OCI-M2 (cell line): Measurements from ENCODE around the gene ERCC3.

Experiments
- DNase-seq: peaks from one replicate; lab custom pipeline; 2025; ENCODE audit not compliant: unreplicated experiment; lab: John Stamatoyannopoulos, UW

ERCC3 gene

GRCh38 chr2:127293748-127294562, at the start of gene ERCC3:
ERCC3 (minus strand) TSS chr2:127294144; CDS start chr2:127294081, 63 bp downstream.
- peak; percentile 3 for DNase-seq

- no peak for DNase-seq
These were observed 49.3 kb upstream of the ERCC3 start for GRCh38 chr2:127343277-127343676.

GRCh38 chr2:127342101-127342500, 48.2 kb upstream of the ERCC3 start:
- no peak for DNase-seq

- DNase-seq = no peak
These were observed 38.4 kb upstream of the ERCC3 start for GRCh38 chr2:127332335-127332734.

GRCh38 chr2:127330753-127331152, 36.8 kb upstream of the ERCC3 start:
- no peak for DNase-seq

- DNase-seq = no peak
These were observed 32.5 kb upstream of the ERCC3 start for GRCh38 chr2:127326289-127326945.

- DNase-seq = peak; percentile 1
These were observed 30.7 kb upstream of the ERCC3 start for GRCh38 chr2:127324635-127325034.

GRCh38 chr2:127321303-127321702, 27.4 kb upstream of the ERCC3 start:
- no peak for DNase-seq

GRCh38 chr2:127320586-127321275, 26.8 kb upstream of the ERCC3 start:
- no peak for DNase-seq

- DNase-seq = no peak
These were observed 26.1 kb upstream of the ERCC3 start for GRCh38 chr2:127320067-127320466.

GRCh38 chr2:127314193-127314988, 20.4 kb upstream of the ERCC3 start:
- no peak for DNase-seq

- no peak for DNase-seq
These were observed 19.5 kb upstream of the ERCC3 start for GRCh38 chr2:127313406-127313805.

- DNase-seq = no peak
These were observed 17.0 kb upstream of the ERCC3 start for GRCh38 chr2:127310980-127311379.

GRCh38 chr2:127309468-127309867, 15.5 kb upstream of the ERCC3 start:
- no peak for DNase-seq

GRCh38 chr2:127308586-127309138, 14.7 kb upstream of the ERCC3 start:
- DNase-seq = no peak

GRCh38 chr2:127305990-127306585, 12.1 kb upstream of the ERCC3 start:
- DNase-seq = no peak

- DNase-seq = no peak
These were observed 8.2 kb upstream of the ERCC3 start for GRCh38 chr2:127302168-127302567.

GRCh38 chr2:127293386-127293747, 577 bp downstream of the ERCC3 start:
- no peak for DNase-seq

GRCh38 chr2:127288274-127288673, 5.7 kb downstream of the ERCC3 start:
- DNase-seq = no peak

- no peak for DNase-seq
These were observed 10.7 kb downstream of the ERCC3 start for GRCh38 chr2:127283275-127283674.
